ENCODE data around the gene TTPAL.
"Not testable (repeated sequence)": the region's sequence is repeated elsewhere in the genome, so short reads cannot be mapped to it uniquely, and the experiment has no call there.

TTPAL gene

DNA sequence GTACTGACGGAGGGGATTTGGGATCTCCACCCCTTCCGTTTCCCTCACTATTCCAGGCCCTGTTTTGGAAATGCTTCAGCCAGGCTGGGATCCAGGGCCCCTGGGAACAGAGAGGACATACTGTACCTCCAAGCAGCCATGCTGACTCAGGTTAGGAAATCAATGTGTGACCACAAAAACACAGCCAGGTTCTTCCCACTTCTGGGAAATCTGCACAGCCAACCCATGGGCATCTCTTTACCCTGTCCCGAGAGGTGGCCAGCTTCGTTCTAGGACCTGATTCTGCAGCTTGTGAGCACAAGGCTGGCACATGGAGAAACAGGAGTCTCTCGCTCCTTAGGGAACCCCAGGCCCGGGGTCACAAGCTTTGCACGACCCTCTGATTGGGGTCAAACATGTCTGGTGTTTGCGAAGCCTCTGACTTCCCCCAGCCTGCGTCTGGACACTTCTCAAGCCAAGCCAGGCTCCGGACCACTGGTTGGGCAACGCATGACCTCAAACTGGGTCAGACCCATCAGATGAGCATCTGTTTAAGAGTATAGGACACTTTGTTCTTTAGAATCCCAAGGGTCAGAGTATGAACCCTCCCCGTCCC, 8.3 kb upstream of the TTPAL start:
- DNase-seq (ENCODE audit: low spot score): no peak

DNA sequence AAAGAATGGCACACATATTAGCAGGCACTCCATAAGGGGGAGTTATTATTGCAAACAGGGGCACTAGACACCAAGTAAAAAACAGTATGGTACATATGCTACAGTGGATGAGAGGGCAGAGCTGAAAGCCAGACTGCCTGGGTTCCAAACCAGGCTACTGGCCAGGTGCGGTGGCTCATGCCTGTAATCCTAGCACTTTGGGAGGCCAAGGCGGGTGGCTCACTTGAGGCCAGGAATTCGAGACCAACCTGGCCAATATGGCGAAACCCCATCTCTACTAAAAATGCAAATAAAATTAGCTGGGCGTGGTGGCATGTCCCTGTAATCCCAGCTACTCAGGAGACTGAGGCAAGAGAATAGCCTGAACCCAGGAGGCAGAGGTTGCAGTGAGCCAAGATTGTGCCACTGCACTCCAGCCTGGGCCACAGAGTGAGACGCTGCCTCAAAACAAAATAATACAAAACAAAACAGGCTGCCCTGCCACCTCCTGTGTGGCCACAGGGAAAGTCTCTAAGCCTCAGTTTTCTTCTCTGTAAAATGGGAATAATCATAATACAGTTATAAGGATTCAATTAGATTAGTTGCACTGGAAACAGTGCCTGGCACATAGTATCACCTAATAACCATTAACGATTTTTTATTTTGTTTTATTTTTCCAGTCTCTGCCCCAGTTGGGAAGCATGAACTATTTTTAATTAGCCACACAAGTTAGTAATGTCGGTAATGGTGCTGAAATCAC, 7.5 kb upstream of the TTPAL start:
- DNase-seq (ENCODE audit: low spot score): no peak

DNA sequence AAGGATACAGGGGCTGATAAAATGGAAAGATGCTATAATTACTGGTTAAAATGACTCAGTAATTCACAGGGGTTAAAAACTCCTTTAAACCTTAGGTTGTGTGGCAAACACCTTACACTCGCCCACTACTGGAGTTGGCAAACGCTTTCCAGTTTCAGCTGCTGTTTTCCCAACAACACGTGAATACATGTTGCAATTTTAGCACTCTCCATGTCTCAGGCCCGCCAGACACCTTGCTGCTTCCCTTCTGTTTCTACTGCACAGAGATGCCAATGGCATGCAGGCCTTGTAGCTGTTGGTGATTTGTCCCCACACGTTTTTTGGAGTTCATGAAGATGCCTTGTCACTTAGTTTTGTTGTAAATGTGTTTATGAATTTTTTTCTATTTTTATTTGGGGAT, 5.3 kb upstream of the TTPAL start:
- no peak for DNase-seq (ENCODE audit: low spot score)

DNA sequence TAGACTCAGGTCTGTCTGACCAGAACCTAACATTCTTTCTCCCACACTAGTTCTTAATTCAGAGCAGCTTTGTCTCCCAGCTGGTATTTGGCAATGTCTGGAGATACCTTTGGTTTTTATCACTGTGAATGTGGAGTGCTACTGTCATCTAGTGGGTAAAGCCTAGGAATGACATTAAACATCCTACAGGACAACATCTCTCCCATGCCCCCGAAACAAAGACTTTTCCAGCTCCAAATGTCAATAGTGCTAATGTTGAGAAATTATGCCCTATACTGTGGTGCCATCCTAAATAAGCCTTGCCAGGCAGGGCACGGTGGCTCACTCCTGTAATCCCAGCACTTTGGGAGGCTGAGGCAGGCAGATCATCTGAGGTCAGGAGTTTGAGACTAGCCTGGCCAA, 4.2 kb upstream of the TTPAL start:
- DNase-seq (ENCODE audit: low spot score): peak; percentile 32

DNA sequence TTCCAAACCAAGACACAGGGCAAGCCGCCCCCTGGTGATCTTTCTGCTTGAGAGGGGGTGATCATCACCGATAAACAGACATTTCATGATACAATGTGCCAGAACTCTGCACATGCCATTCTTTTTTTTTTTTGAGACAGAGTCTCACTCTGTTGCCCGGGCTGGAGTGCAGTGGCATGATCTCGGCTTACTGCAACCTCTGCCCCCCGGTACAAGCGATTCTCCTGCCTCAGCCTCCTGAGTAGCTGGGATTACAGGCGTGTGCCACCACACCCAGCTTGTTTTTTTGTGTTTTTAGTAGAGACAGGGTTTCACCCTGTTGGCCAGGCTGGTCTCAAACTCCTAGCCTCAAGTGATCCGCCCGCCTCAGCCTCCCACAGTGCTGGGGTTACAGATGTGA, 3.4 kb upstream of the TTPAL start:
- DNase-seq (ENCODE audit: low spot score): not testable (repeated sequence)

DNA sequence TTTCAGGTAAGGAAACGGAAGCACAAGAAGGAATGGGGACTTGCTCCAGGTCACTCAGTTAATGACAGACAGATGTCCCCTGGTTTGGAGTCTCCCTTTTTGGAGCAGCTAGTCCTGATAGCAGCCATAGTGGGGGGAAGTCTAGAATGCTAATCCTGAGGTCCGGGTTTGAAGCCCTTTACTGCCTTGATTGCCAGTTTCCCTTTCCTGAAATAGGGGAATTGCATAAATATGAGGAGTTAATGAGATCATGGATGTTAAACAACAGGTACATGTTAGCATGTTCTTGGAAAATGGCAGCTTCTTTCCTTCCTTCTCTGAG, 341 bp upstream of the TTPAL start:
- no peak for DNase-seq (ENCODE audit: low spot score)

DNA sequence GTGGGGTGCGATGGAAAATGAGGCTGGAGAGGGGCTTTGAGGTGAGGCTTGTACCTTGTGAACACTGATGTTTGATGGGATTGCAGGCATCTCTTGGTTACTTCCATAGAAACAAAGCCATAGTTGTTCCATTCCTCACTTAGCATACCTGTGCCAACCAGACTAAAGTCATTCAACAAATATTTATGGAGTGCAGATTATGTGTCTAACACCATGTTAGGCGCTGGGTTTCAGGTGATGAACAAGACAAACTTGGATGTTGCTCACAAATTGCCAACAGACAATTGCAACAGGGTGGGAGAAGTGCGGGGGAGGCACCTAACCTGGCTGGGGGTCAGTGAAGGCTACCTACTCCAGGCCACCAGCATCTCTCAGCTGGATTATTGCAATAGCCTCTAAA, 1.5 kb downstream of the TTPAL start:
- DNase-seq (ENCODE audit: low spot score): no peak

DNA sequence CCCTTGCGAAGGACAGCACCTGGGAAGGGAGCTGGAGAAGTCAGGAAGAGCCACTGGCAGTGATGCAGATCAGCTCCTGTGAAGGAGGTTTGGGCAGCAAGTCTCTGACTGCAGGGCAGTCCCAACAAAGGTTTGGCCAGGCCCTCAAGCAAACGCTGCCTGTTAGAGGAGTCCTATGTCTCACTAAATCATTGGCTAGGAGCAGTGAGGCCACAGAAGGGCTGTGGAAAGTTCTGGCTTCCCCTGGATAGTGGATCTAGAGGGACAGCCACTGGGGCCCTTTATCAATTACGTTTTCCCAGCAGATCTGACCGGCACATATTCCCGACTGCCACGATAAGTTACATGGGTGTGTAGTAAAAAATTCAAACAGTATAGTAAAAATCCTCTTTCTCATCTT, 2.5 kb downstream of the TTPAL start:
- no peak for DNase-seq (ENCODE audit: low spot score)

DNA sequence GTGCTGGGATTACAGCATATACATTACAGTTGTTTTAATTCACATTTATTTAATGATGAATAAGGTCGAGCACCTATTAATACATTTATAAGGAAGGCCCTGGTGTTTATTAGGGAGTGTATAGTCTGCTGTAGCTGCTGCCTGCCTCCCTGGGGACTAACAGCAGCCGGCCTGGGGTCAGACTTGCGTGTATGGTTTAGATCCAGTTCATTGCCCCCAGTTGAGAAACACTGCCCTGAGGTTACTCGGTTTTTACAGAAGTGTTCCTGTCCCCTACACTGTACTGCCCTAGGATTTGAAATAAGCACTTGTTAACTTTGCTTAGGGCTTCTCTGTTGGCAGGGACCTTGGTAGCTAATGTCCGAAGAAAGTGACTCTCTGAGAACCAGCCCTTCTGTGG, 4.0 kb downstream of the TTPAL start:
- DNase-seq (ENCODE audit: low spot score): no peak

DNA sequence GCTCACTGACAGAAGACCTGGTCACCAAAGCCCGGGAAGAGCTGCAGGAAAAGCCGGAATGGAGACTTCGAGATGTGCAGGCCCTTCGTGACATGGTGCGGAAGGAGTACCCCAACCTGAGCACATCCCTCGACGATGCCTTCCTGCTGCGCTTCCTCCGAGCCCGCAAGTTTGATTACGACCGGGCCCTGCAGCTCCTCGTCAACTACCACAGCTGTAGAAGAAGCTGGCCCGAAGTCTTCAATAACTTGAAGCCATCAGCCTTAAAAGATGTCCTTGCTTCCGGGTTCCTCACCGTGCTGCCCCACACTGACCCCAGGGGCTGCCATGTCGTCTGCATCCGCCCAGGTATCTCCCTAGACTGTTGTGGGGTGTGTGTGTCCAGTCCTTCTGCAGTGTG, 4.4 kb downstream of the TTPAL start:
- no peak for DNase-seq (ENCODE audit: low spot score)

DNA sequence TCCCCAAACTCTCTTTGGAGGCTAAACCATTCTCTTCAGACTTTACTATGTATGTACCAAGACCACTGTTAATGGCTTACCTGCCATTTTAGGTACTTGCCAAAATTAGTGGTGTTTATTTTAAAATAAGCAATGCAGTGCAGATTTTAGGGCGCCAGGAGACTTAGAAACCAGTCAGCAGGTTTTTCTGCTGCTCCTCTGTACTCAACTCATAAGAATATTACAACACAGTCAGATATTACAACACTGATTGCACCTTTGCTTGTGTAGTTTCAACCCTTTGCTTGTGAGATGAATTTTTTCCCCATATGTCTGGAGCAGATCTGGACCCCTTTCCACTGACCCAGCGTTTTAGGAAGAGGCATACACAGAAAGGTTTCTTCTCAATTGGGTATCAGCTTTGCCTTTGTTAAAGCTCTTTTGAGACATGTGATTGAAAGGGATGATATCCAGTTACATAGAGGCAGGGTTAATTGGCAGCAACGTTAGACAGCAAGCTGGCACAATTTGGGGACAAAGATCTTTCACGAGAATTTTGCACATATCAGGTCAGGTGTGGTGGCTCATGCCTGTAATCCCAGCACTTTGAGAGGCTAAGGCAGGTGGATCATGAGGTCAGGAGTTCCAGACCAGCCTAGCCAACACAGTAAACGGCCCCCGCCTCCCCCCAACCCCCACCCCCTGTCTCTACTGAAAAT, 6.2 kb downstream of the TTPAL start:
- no peak for DNase-seq (ENCODE audit: low spot score)

DNA sequence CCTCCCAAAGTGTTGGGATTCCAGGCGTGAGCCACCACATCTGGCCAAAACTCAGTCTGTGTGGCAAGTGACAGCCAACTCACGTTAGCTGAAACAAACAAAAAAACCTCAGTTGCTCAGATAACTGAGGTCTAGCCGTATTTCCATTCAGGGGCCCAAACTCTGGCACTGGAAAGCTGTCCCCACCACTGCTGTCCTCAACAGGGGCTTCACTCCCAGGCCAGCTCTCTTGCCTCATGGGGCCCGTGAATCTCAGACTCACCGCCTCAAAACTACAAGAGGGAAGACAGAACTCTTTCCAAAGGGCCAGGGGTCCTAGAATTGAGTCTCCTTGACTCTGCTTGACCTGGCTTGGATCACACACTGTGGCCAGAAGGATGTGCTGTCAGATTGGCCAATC, 7.4 kb downstream of the TTPAL start:
- DNase-seq (ENCODE audit: low spot score): no peak

DNA sequence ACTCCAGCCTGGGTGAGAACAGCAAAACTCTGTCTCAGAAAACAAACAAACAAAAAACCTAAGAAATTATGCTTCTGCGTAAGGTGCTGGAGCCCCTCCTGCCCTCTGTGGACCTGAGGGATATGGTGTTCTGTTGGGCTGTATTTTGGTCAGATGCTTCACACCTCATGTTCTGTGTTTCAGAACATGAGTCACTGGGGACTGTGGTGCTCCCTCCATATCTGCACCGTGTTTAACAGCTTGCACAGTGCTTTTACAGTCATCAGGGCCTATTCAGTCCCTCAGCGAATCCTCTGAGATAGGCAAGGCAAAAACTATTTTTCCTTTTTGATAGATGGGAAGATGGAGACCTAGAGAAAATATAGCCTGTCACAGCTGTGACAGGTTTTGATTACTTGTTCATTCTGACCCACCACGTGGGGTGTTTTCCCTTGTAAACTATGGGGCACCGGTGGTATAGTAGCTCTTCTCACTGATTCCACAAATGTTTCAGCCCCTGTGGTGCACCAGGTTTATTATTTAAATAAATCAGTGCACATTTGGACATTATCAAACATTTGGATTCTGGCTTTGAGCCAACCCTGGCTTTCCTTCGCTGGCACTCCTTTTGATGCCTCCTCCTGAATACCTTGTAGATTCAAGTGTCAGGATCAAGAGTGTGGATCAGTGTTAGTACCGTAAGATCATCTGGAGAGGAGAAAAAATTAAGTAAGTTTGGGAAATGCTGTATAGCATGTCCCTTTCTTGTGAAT, 9.6 kb downstream of the TTPAL start:
- DNase-seq (ENCODE audit: low spot score): no peak

DNA sequence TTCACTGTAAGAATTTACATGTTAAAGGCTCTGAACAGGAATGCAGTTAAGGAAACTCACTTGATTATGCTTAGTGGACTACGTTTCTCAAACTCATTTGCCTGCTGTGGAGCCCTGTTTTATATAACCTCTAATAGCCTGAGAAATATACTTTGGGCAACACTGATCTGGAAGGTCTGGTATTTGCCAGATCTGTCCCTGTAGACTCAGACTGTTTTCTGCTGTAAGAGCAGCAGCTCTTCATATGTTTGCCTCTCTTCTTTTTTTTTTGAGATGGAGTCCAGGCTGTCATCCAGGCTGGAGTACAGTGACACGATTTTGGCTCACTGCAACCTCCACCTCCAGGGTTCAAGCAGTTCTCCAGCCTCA, 10.1 kb downstream of the TTPAL start:
- no peak for DNase-seq (ENCODE audit: low spot score)

DNA sequence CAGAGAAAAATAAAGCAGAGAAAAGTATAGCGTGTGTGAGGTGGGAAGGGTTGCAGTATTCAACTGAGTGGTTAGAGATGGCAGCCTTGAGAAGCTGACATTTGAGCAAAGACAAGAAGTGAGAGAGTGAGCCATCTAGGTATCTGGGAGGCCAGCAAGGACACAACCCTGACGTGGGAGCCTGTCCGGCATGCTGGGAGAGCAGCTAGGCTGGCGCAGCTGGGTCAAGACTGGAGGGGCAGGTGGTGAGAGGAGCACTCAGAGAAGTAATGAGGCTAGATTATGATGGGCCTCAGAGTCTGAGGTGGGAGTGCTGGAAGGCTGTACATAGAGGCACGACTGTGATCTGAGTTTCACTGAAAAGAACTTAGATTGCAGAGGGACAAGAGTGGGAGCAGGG, 12.9 kb downstream of the TTPAL start:
- DNase-seq (ENCODE audit: low spot score): no peak

DNA sequence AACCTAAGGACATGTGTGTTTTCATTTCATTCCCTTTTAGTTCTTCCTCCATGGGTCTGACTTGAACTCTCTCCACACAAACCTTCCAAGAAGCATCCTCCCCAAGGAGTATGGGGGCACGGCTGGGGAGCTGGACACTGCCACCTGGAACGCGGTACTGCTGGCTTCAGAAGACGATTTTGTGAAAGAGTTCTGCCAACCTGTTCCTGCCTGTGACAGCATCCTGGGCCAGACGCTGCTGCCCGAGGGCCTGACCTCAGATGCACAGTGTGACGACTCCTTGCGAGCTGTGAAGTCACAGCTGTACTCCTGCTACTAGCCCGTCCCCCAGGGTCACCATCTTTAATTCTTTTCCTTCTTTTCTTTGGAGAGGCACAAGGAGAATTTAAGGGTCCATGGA, 13.5 kb downstream of the TTPAL start:
- DNase-seq (ENCODE audit: low spot score): no peak

DNA sequence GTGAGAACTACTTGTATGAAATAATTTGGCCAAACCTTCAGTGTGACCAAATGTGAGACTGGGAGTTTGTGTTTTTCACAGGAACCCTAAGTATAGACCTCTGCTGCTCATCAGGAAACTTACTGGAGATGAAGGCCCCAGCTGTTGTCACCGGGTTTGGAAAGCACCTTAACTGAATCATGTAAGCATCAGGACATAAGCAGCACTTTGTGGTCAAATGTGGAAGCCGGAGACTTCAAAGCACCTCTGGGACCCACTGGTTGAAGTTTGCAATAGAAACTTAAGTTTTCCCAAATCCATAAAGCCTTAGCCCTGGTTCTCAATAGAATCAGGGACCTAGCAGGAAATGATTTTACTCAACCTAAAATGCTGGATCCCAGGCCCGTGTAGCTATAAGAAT, 14.3 kb downstream of the TTPAL start:
- no peak for DNase-seq (ENCODE audit: low spot score)

DNA sequence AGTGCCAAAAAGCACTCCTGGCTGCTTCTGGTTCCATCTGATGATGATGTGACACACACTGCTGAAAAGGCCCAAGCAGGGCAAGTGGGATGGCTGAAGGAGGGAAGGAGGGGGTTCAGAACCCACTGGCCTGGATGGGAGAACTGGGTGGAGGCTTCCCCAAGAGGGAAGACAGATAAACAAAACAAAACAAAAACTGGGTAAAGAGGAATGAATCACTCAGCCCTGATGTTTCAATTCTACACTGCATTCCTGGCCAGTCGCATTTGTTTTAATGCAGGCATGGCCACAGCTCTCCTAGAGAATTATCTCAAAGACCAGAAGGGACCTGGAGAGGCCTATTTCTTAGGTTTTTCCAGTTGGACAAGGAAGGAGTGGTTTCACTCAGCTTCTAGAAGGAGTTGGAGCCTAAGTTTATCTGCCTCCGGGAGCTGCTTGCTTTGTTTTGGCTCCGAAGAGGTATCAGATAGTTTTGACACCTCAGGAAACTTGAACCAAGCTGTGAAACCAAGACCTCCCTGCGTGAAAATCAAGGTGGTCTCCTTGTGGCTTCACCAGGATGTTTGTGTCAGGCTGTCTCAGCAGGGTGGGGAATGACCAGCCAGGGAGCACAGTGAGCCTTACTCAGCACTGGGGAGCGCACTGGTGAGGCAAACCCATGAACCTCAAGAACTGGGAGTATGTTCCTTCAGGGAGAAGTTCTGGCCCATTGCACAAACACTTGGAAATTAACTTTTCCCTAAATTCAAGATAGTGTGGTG, 16.1 kb downstream of the TTPAL start:
- DNase-seq (ENCODE audit: low spot score): no peak

DNA sequence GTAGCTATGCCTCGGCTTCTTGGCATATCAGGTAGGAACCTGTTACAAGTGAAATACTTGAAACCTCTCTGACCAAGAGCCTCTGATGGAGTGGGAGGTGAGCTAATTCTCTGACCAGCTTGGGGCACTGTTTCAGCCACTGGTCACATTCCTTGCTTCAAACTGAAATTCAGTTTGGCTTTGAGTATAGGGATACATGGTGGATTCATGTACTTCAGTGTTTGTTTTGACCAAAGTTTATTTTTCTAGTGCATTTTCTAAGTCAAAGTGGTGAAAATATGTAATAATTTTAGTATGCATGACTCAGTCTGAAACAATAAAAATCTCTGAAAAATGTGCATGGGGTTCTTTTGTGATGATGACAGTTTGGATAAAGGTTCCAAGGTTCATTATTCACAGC, 18.6 kb downstream of the TTPAL start:
- no peak for DNase-seq (ENCODE audit: low spot score)

DNA sequence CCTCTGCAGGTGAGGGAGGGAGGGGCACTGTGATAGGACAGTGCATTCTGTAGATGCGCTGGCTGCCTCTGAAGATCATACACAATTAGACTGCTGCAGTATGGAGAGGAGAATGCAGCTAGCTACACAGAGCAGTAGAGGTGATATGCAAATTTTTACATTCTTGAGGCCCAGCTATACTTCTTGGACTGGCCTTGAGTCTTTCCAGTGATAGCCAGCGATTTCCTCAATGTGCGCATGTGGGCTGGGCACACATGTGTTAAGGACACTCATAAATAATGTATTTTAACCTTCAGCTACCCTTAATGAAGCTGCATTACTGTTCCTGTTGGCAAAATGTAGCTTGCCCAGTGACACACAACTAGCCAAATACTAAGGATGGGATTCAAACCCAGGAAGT, 19.0 kb downstream of the TTPAL start:
- DNase-seq (ENCODE audit: low spot score): no peak

DNA sequence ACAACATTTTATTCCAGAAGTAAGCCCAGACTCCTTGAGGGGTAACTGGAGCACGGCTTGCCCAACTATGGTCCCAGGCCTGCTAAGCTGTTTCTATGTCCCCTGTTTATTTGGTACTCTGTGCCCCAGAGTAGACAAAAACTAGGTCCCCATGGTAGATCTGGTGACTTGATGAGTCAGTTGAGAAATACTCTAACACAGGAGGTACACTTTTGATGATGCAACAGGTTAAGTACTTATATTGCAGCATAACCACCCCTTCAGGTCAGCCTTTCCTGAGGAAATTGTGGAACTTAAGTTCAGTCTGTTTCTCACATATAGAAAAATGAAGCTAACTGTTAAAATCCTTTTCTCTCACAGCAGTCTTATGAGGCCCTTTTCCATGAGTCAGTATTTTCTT, 19.6 kb downstream of the TTPAL start:
- no peak for DNase-seq (ENCODE audit: low spot score)

DNA sequence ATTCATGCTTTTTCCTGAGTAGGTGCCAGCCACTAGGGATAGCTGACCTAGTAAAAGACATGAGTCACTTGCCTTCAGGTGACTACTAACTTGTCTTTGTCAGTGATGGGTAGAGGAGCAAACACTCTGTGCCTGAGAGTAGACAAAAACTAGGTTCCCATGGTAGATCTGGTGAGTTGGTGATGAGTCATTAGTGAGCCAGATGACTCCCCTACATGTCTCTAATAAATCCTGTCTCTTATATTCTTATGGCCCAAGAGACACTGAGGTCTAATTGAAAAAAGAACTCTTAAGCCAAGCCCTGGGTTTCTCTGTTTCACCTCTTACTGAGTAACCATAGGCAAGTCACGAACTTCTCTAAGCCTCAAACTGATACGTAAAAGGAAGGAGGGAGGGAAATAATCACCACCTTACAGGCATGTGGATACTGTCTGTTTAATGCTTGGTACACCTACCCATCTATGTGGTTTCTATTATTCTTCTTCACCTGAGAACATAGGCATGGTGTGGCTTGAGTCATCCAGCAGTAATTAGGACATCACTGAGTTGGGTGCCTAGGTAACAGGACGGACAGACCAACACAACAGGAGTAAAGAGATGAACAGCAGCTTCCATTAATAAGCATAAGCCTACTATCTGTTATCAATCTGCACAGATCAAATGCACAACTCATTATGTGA, 20.3 kb downstream of the TTPAL start:
- DNase-seq (ENCODE audit: low spot score): no peak
